Measurements from ENCODE around the gene SOX12. TPM values are rescaled to one million over a fixed set of nuclear protein-coding genes. Genes with fewer than 3 reads are reported as not detected.

SOX12 gene
- polyA plus RNA-seq, 1 donor (not counting 4 experiments of a cell fraction or from before 2014, with no cell fraction given): 1.9 TPM

- Histone ChIP-seq H3K4me3 (ENCODE audit: control insufficient read depth in 2 of 3, extremely low read depth in 1 of 3, insufficient read depth in 2 of 3, low read depth in 1 of 3, low read length in 3 of 3) (no peak overlapping the region), H3K9ac (ENCODE audit: control insufficient read depth, extremely low read depth, insufficient read depth, low read length) (no peak overlapping the region), H3K9me3 (ENCODE audit: control insufficient read depth, low read depth, low read length) (no peaks in the 10 kb centered on the region), H3K9me1 (ENCODE audit: control insufficient read depth, extremely low read depth, insufficient read depth, low read length) (no peaks in the 10 kb centered on the region), H2AFZ (ENCODE audit: control insufficient read depth, low read length) (no peak overlapping the region), H3K36me3 (ENCODE audit: control insufficient read depth in 2 of 2, extremely low read depth in 1 of 2, insufficient read depth in 2 of 2, low read length in 2 of 2) (no peaks in the 10 kb centered on the region), H4K20me1 (ENCODE audit: control insufficient read depth, extremely low read depth, insufficient read depth, low read length) (no peaks in the 10 kb centered on the region), H3K4me2 (ENCODE audit: control insufficient read depth, extremely low read depth, insufficient read depth, low read depth, low read length) (no peak overlapping the region), H3K79me2 (ENCODE audit: control insufficient read depth, insufficient read depth, low read length) (no peaks in the 10 kb centered on the region), H3K27me3 (ENCODE audit: control insufficient read depth, extremely low read depth, insufficient read depth, low read length) (no peaks in the 10 kb centered on the region), H3K27ac (ENCODE audit: control insufficient read depth, insufficient read depth, low read length) (no peak overlapping the region), H3K4me1 (ENCODE audit: control insufficient read depth, extremely low read depth, insufficient read depth, low read length) (no peaks in the 10 kb centered on the region)
- DNase-seq (ENCODE audit: low read depth, low spot score) (no peak), FAIRE-seq (no peak)
- dilution Hi-C loops (cut with MboI; ENCODE audit: extremely low pct_ligation_motif_present, low sequenced_read_pairs): no loop called here
- TF ChIP-seq EZH2 (IDR thresholded peaks at IDR 0.05; ENCODE audit: low read length) (no peak), CTCF (optimal IDR thresholded peaks at IDR 0.05 in 1 of 3, IDR thresholded peaks at IDR 0.05 in 1 of 3, conservative IDR thresholded peaks at IDR 0.05 in 1 of 3; ENCODE audit: extremely low read depth in 1 of 3, insufficient read depth in 2 of 3, low read length in 3 of 3) (no peak)
These were observed 48.5 kb upstream of the SOX12 start for GRCh38 chr20:276620-277495.

GRCh38 chr20:277496-277781, 47.9 kb upstream of the SOX12 start:
- no peak for FAIRE-seq
- Histone ChIP-seq H3K27ac (ENCODE audit: control insufficient read depth, insufficient read depth, low read length) (no peak overlapping the region), H3K4me2 (ENCODE audit: control insufficient read depth, extremely low read depth, insufficient read depth, low read depth, low read length) (no peak overlapping the region), H3K9ac (ENCODE audit: control insufficient read depth, extremely low read depth, insufficient read depth, low read length) (no peak overlapping the region), H3K27me3 (ENCODE audit: control insufficient read depth, extremely low read depth, insufficient read depth, low read length) (no peaks in the 10 kb centered on the region), H4K20me1 (ENCODE audit: control insufficient read depth, extremely low read depth, insufficient read depth, low read length) (no peaks in the 10 kb centered on the region), H3K9me1 (ENCODE audit: control insufficient read depth, extremely low read depth, insufficient read depth, low read length) (no peaks in the 10 kb centered on the region), H3K4me1 (ENCODE audit: control insufficient read depth, extremely low read depth, insufficient read depth, low read length) (no peaks in the 10 kb centered on the region), H3K36me3 (ENCODE audit: control insufficient read depth in 2 of 2, extremely low read depth in 1 of 2, insufficient read depth in 2 of 2, low read length in 2 of 2) (no peaks in the 10 kb centered on the region), H3K9me3 (ENCODE audit: control insufficient read depth, low read depth, low read length) (no peaks in the 10 kb centered on the region), H3K4me3 (ENCODE audit: control insufficient read depth in 2 of 3, extremely low read depth in 1 of 3, insufficient read depth in 2 of 3, low read depth in 1 of 3, low read length in 3 of 3) (no peak overlapping the region), H2AFZ (ENCODE audit: control insufficient read depth, low read length) (no peak overlapping the region), H3K79me2 (ENCODE audit: control insufficient read depth, insufficient read depth, low read length) (no peaks in the 10 kb centered on the region)
- TF ChIP-seq EZH2 (IDR thresholded peaks at IDR 0.05; ENCODE audit: low read length) (no peak), CTCF (optimal IDR thresholded peaks at IDR 0.05 in 1 of 3, IDR thresholded peaks at IDR 0.05 in 1 of 3, conservative IDR thresholded peaks at IDR 0.05 in 1 of 3; ENCODE audit: extremely low read depth in 1 of 3, insufficient read depth in 2 of 3, low read length in 3 of 3) (no peak)
- DNase-seq (ENCODE audit: low read depth, low spot score): no peak
- dilution Hi-C loops (cut with MboI; ENCODE audit: extremely low pct_ligation_motif_present, low sequenced_read_pairs): no loop called here
